GM18505 (cell line): ENCODE measurements around the gene GLB1L3.

Source experiments
- ATAC-seq: cut with Tn5 transposase; IDR thresholded peaks from one replicate; pipeline ENCODE4 v1.9.1; 2021; ENCODE audit not compliant: unreplicated experiment
- POLR2A ChIP-seq: IDR thresholded peaks from 4 replicates; pipeline ENCODE4 v1.6.1; 2011; ENCODE audit warnings: borderline replicate concordance; ENCODE audit not compliant: insufficient read depth, insufficient read length; ENCODE audit errors: extremely low read depth

GLB1L3 gene

GRCh38 chr11:134275534-134276395 lies at the start of gene GLB1L3:
GLB1L3 (plus strand) TSS chr11:134276379; CDS start chr11:134276741, 362 bp downstream.
- ATAC-seq = peak; percentile 82
- TF ChIP-seq POLR2A = no peak

- ATAC-seq = no peak
- TF ChIP-seq POLR2A = no peak
These were observed 49.3 kb upstream of the GLB1L3 start for GRCh38 chr11:134226806-134227325.

GRCh38 chr11:134228625-134229024 lies 47.6 kb upstream of the GLB1L3 start:
- TF ChIP-seq POLR2A = no peak
- ATAC-seq = peak; percentile 52

GRCh38 chr11:134229126-134229790 lies 46.9 kb upstream of the GLB1L3 start:
- no peak for TF ChIP-seq POLR2A
- ATAC-seq = no peak

GRCh38 chr11:134230339-134230738 lies 45.8 kb upstream of the GLB1L3 start:
- no peak for TF ChIP-seq POLR2A
- no peak for ATAC-seq

- no peak for TF ChIP-seq POLR2A
- ATAC-seq = no peak
These were observed 44.1 kb upstream of the GLB1L3 start for GRCh38 chr11:134231958-134232659.

GRCh38 chr11:134233729-134234179 lies 42.4 kb upstream of the GLB1L3 start:
- TF ChIP-seq POLR2A = no peak
- no peak for ATAC-seq

- ATAC-seq = no peak
- no peak for TF ChIP-seq POLR2A
These were observed 40.8 kb upstream of the GLB1L3 start for GRCh38 chr11:134235399-134235798.

GRCh38 chr11:134236834-134237556 lies 39.2 kb upstream of the GLB1L3 start:
- no peak for ATAC-seq
- TF ChIP-seq POLR2A = no peak

- TF ChIP-seq POLR2A = no peak
- ATAC-seq = no peak
These were observed 38.6 kb upstream of the GLB1L3 start for GRCh38 chr11:134237557-134237922.

GRCh38 chr11:134238956-134239355 lies 37.2 kb upstream of the GLB1L3 start:
- no peak for TF ChIP-seq POLR2A
- no peak for ATAC-seq

- no peak for ATAC-seq
- TF ChIP-seq POLR2A = no peak
These were observed 35.6 kb upstream of the GLB1L3 start for GRCh38 chr11:134240592-134240991.
